ENCODE data around the gene LHX2.

- TF ChIP-seq POLR2A (IDR thresholded peaks at IDR 0.05): no peak
- no peak for TF ChIP-seq CTCF (IDR thresholded peaks at IDR 0.05)
Measured at GRCh38 chr9:124006448-124007361, 4.9 kb upstream of the LHX2 start.

Measured in esophagus squamous epithelium (tissue), 4 donors.